Measurements from ENCODE around the gene EHD3.

Gene EHD3

DNA sequence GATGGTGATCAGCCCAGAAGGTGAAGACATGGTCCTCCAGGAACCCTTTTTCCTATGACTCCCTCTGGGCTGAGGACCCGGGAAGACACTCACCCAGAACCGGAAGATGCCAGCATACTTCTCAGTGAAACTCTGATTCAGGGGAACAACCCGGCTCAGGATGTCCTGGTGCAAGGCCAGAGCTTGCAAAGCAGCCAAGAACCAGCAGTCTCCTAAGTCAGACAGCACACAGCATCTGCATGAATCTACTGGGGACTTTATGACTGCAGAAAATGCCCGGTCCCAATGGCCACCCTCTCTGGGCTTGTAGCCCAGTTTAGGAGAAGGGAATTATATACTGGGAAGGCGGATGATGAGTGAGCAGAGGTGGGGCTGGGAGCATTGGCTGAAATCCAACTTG, 31.9 kb upstream of the EHD3 start:
- DNase-seq (ENCODE audit: low spot score), result no peak
- TF ChIP-seq, protein P1, sequence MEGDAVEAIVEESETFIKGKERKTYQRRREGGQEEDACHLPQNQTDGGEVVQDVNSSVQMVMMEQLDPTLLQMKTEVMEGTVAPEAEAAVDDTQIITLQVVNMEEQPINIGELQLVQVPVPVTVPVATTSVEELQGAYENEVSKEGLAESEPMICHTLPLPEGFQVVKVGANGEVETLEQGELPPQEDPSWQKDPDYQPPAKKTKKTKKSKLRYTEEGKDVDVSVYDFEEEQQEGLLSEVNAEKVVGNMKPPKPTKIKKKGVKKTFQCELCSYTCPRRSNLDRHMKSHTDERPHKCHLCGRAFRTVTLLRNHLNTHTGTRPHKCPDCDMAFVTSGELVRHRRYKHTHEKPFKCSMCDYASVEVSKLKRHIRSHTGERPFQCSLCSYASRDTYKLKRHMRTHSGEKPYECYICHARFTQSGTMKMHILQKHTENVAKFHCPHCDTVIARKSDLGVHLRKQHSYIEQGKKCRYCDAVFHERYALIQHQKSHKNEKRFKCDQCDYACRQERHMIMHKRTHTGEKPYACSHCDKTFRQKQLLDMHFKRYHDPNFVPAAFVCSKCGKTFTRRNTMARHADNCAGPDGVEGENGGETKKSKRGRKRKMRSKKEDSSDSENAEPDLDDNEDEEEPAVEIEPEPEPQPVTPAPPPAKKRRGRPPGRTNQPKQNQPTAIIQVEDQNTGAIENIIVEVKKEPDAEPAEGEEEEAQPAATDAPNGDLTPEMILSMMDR (IDR thresholded peaks at IDR 0.05; ENCODE audit: extremely low read depth, missing control alignments), result no peak

- DNase-seq (ENCODE audit: low spot score), result no peak
- TF ChIP-seq, protein P1 (IDR thresholded peaks at IDR 0.05; ENCODE audit: extremely low read depth, missing control alignments), result no peak
Observed at GRCh38 chr2:31202833-31203232, 31.1 kb upstream of the EHD3 start.

DNA sequence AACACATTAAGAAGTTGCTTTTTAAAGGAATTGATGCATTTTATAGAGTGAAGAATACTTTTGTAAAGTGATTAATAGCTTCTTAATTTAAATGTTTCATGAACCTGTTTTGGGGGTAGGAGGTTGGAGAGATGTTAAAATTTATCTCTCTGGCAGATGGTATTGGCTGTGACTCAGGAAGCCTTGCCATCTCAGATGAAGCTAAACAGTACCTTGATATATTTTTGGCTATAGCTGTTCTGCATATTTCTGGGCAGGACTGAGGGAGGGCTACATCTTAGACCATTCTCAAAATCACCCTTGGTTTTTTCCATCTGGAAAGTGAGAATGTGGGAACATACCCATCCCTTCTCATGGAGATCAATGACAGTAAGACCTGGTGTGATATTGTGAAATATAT, 30.0 kb upstream of the EHD3 start:
- no peak for DNase-seq (ENCODE audit: low spot score)
- TF ChIP-seq, protein P1 (IDR thresholded peaks at IDR 0.05; ENCODE audit: extremely low read depth, missing control alignments), result no peak

- TF ChIP-seq, protein P1 (IDR thresholded peaks at IDR 0.05; ENCODE audit: extremely low read depth, missing control alignments), result no peak
Observed at GRCh38 chr2:31204783-31205182, 29.2 kb upstream of the EHD3 start.

GRCh38 chr2:31205186-31205585, 28.8 kb upstream of the EHD3 start:
- no peak for DNase-seq (ENCODE audit: low spot score)
- TF ChIP-seq, protein P1 (IDR thresholded peaks at IDR 0.05; ENCODE audit: extremely low read depth, missing control alignments), result no peak

More at GRCh38 chr2:31204783-31205182, 29.2 kb upstream of the EHD3 start:
- no peak for DNase-seq (ENCODE audit: low spot score)

- TF ChIP-seq, protein P1 (IDR thresholded peaks at IDR 0.05; ENCODE audit: extremely low read depth, missing control alignments), result no peak
- DNase-seq (ENCODE audit: low spot score), result no peak
Observed at GRCh38 chr2:31205613-31206012, 28.3 kb upstream of the EHD3 start.

GRCh38 chr2:31207790-31208189, 26.2 kb upstream of the EHD3 start:
- TF ChIP-seq, protein P1 (IDR thresholded peaks at IDR 0.05; ENCODE audit: extremely low read depth, missing control alignments), result no peak
- peak; percentile 25 for DNase-seq (ENCODE audit: low spot score)

Measured in GM20000 (cell line).